Measurements from ENCODE around the gene BTRC. TPM values are rescaled to one million over a fixed set of nuclear protein-coding genes. Genes with fewer than 3 reads are reported as not detected.

BTRC gene
- polyA plus RNA-seq, 2 donors: 5.7 to 6.3 TPM

GRCh38 chr10:101428036-101428435 lies 74.1 kb downstream of the BTRC start:
- no peaks in the 10 kb centered on the region for H3K27me3 ChIP-seq (ENCODE audit: control insufficient read depth in 1 of 2, insufficient read depth in 2 of 2, low read length in 2 of 2)
- 94 to 95% methylated on average over 3 of the region's 3 CpGs for WGBS, 2 donors
- no peaks in the 10 kb centered on the region for H3K9me3 ChIP-seq (ENCODE audit: control insufficient read depth in 2 of 2, insufficient read depth in 1 of 2, low read depth in 1 of 2, low read length in 1 of 2)
- H3K36me3 ChIP-seq (ENCODE audit: control insufficient read depth in 2 of 2, insufficient read depth in 2 of 2, low read length in 1 of 2): peaks cover 0 to 2% of the 10 kb centered on the region in 2 donors
- no peak overlapping the region for H3K4me3 ChIP-seq (ENCODE audit: low read depth in 1 of 2, low read length in 2 of 2)
- no peaks in the 10 kb centered on the region for H3K4me1 ChIP-seq (ENCODE audit: control insufficient read depth in 2 of 2, insufficient read depth in 2 of 2, low read length in 1 of 2)
- no peak overlapping the region for H3K27ac ChIP-seq (ENCODE audit: low read depth in 2 of 2, low read length in 1 of 2)

- WGBS, 2 donors: 74 to 82% methylated on average over 3 of the region's 3 CpGs
- no peak overlapping the region for H3K27ac ChIP-seq (ENCODE audit: low read depth in 2 of 2, low read length in 1 of 2)
- H3K4me3 ChIP-seq (ENCODE audit: low read depth in 1 of 2, low read length in 2 of 2): no peak overlapping the region
- H3K36me3 ChIP-seq (ENCODE audit: control insufficient read depth in 2 of 2, insufficient read depth in 2 of 2, low read length in 1 of 2): peaks cover 0 to 2% of the 10 kb centered on the region in 2 donors
- H3K27me3 ChIP-seq (ENCODE audit: control insufficient read depth in 1 of 2, insufficient read depth in 2 of 2, low read length in 2 of 2): no peaks in the 10 kb centered on the region
- H3K9me3 ChIP-seq (ENCODE audit: control insufficient read depth in 2 of 2, insufficient read depth in 1 of 2, low read depth in 1 of 2, low read length in 1 of 2): no peaks in the 10 kb centered on the region
- no peaks in the 10 kb centered on the region for H3K4me1 ChIP-seq (ENCODE audit: control insufficient read depth in 2 of 2, insufficient read depth in 2 of 2, low read length in 1 of 2)
Observed at GRCh38 chr10:101429423-101429822, 75.5 kb downstream of the BTRC start.

- peaks cover 0 to 2% of the 10 kb centered on the region in 2 donors for H3K36me3 ChIP-seq (ENCODE audit: control insufficient read depth in 2 of 2, insufficient read depth in 2 of 2, low read length in 1 of 2)
- H3K4me1 ChIP-seq (ENCODE audit: control insufficient read depth in 2 of 2, insufficient read depth in 2 of 2, low read length in 1 of 2): no peaks in the 10 kb centered on the region
- H3K9me3 ChIP-seq (ENCODE audit: control insufficient read depth in 2 of 2, insufficient read depth in 1 of 2, low read depth in 1 of 2, low read length in 1 of 2): no peaks in the 10 kb centered on the region
- WGBS, 2 donors: 96 to 98% methylated on average over 6 of the region's 6 CpGs
- no peak overlapping the region for H3K27ac ChIP-seq (ENCODE audit: low read depth in 2 of 2, low read length in 1 of 2)
- H3K27me3 ChIP-seq (ENCODE audit: control insufficient read depth in 1 of 2, insufficient read depth in 2 of 2, low read length in 2 of 2): no peaks in the 10 kb centered on the region
- no peak overlapping the region for H3K4me3 ChIP-seq (ENCODE audit: low read depth in 1 of 2, low read length in 2 of 2)
Observed at GRCh38 chr10:101436302-101436701, 82.3 kb downstream of the BTRC start.

GRCh38 chr10:101438881-101439391 lies 85.0 kb downstream of the BTRC start:
- WGBS, 2 donors: 59 to 63% methylated on average over 5 of the region's 5 CpGs
- no peak overlapping the region for H3K27ac ChIP-seq (ENCODE audit: low read depth in 2 of 2, low read length in 1 of 2)
- H3K36me3 ChIP-seq (ENCODE audit: control insufficient read depth in 2 of 2, insufficient read depth in 2 of 2, low read length in 1 of 2): no peaks in the 10 kb centered on the region
- no peak overlapping the region for H3K4me3 ChIP-seq (ENCODE audit: low read depth in 1 of 2, low read length in 2 of 2)
- no peaks in the 10 kb centered on the region for H3K9me3 ChIP-seq (ENCODE audit: control insufficient read depth in 2 of 2, insufficient read depth in 1 of 2, low read depth in 1 of 2, low read length in 1 of 2)
- H3K4me1 ChIP-seq (ENCODE audit: control insufficient read depth in 2 of 2, insufficient read depth in 2 of 2, low read length in 1 of 2): no peaks in the 10 kb centered on the region
- H3K27me3 ChIP-seq (ENCODE audit: control insufficient read depth in 1 of 2, insufficient read depth in 2 of 2, low read length in 2 of 2): no peaks in the 10 kb centered on the region

GRCh38 chr10:101441541-101442455 lies 87.8 kb downstream of the BTRC start:
- Histone ChIP-seq H3K4me3 (ENCODE audit: low read depth in 1 of 2, low read length in 2 of 2) (no peak overlapping the region), H3K36me3 (ENCODE audit: control insufficient read depth in 2 of 2, insufficient read depth in 2 of 2, low read length in 1 of 2) (no peaks in the 10 kb centered on the region), H3K27me3 (ENCODE audit: control insufficient read depth in 1 of 2, insufficient read depth in 2 of 2, low read length in 2 of 2) (no peaks in the 10 kb centered on the region), H3K4me1 (ENCODE audit: control insufficient read depth in 2 of 2, insufficient read depth in 2 of 2, low read length in 1 of 2) (no peaks in the 10 kb centered on the region), H3K27ac (ENCODE audit: low read depth in 2 of 2, low read length in 1 of 2) (peak overlapping the region in 1 of 2 donors; percentile 31), H3K9me3 (ENCODE audit: control insufficient read depth in 2 of 2, insufficient read depth in 1 of 2, low read depth in 1 of 2, low read length in 1 of 2) (no peaks in the 10 kb centered on the region)
- WGBS, 2 donors: 44 to 54% methylated on average over 17 of the region's 17 CpGs

GRCh38 chr10:101442456-101442800 lies 88.5 kb downstream of the BTRC start:
- H3K27me3 ChIP-seq (ENCODE audit: control insufficient read depth in 1 of 2, insufficient read depth in 2 of 2, low read length in 2 of 2): no peaks in the 10 kb centered on the region
- H3K27ac ChIP-seq (ENCODE audit: low read depth in 2 of 2, low read length in 1 of 2): no peak overlapping the region
- WGBS, 2 donors: 68 to 74% methylated on average over 3 of the region's 3 CpGs
- H3K9me3 ChIP-seq (ENCODE audit: control insufficient read depth in 2 of 2, insufficient read depth in 1 of 2, low read depth in 1 of 2, low read length in 1 of 2): no peaks in the 10 kb centered on the region
- H3K4me1 ChIP-seq (ENCODE audit: control insufficient read depth in 2 of 2, insufficient read depth in 2 of 2, low read length in 1 of 2): no peaks in the 10 kb centered on the region
- H3K36me3 ChIP-seq (ENCODE audit: control insufficient read depth in 2 of 2, insufficient read depth in 2 of 2, low read length in 1 of 2): no peaks in the 10 kb centered on the region
- H3K4me3 ChIP-seq (ENCODE audit: low read depth in 1 of 2, low read length in 2 of 2): no peak overlapping the region

GRCh38 chr10:101444058-101444898 lies 90.3 kb downstream of the BTRC start:
- WGBS, 2 donors: 83 to 88% methylated on average over 2 of the region's 2 CpGs
- Histone ChIP-seq H3K27ac (ENCODE audit: low read depth in 2 of 2, low read length in 1 of 2) (no peak overlapping the region), H3K9me3 (ENCODE audit: control insufficient read depth in 2 of 2, insufficient read depth in 1 of 2, low read depth in 1 of 2, low read length in 1 of 2) (no peaks in the 10 kb centered on the region), H3K4me3 (ENCODE audit: low read depth in 1 of 2, low read length in 2 of 2) (no peak overlapping the region), H3K27me3 (ENCODE audit: control insufficient read depth in 1 of 2, insufficient read depth in 2 of 2, low read length in 2 of 2) (no peaks in the 10 kb centered on the region), H3K4me1 (ENCODE audit: control insufficient read depth in 2 of 2, insufficient read depth in 2 of 2, low read length in 1 of 2) (no peaks in the 10 kb centered on the region), H3K36me3 (ENCODE audit: control insufficient read depth in 2 of 2, insufficient read depth in 2 of 2, low read length in 1 of 2) (no peaks in the 10 kb centered on the region)

GRCh38 chr10:101446071-101446470 lies 92.1 kb downstream of the BTRC start:
- Histone ChIP-seq H3K27ac (ENCODE audit: low read depth in 2 of 2, low read length in 1 of 2) (no peak overlapping the region), H3K4me3 (ENCODE audit: low read depth in 1 of 2, low read length in 2 of 2) (no peak overlapping the region), H3K27me3 (ENCODE audit: control insufficient read depth in 1 of 2, insufficient read depth in 2 of 2, low read length in 2 of 2) (no peaks in the 10 kb centered on the region), H3K36me3 (ENCODE audit: control insufficient read depth in 2 of 2, insufficient read depth in 2 of 2, low read length in 1 of 2) (no peaks in the 10 kb centered on the region), H3K4me1 (ENCODE audit: control insufficient read depth in 2 of 2, insufficient read depth in 2 of 2, low read length in 1 of 2) (no peaks in the 10 kb centered on the region), H3K9me3 (ENCODE audit: control insufficient read depth in 2 of 2, insufficient read depth in 1 of 2, low read depth in 1 of 2, low read length in 1 of 2) (no peaks in the 10 kb centered on the region)
- 79 to 85% methylated on average over 2 of the region's 2 CpGs for WGBS, 2 donors

GRCh38 chr10:101446947-101447346 lies 93.0 kb downstream of the BTRC start:
- WGBS, 2 donors: 79 to 80% methylated on average over 7 of the region's 7 CpGs
- H3K36me3 ChIP-seq (ENCODE audit: control insufficient read depth in 2 of 2, insufficient read depth in 2 of 2, low read length in 1 of 2): no peaks in the 10 kb centered on the region
- no peak overlapping the region for H3K27ac ChIP-seq (ENCODE audit: low read depth in 2 of 2, low read length in 1 of 2)
- H3K4me1 ChIP-seq (ENCODE audit: control insufficient read depth in 2 of 2, insufficient read depth in 2 of 2, low read length in 1 of 2): no peaks in the 10 kb centered on the region
- H3K4me3 ChIP-seq (ENCODE audit: low read depth in 1 of 2, low read length in 2 of 2): no peak overlapping the region
- no peaks in the 10 kb centered on the region for H3K27me3 ChIP-seq (ENCODE audit: control insufficient read depth in 1 of 2, insufficient read depth in 2 of 2, low read length in 2 of 2)
- no peaks in the 10 kb centered on the region for H3K9me3 ChIP-seq (ENCODE audit: control insufficient read depth in 2 of 2, insufficient read depth in 1 of 2, low read depth in 1 of 2, low read length in 1 of 2)
